Naive thymus-derived CD4-positive, alpha-beta T cell (primary cell): Measurements from ENCODE around the gene MKX. TPM values are rescaled to one million over a fixed set of nuclear protein-coding genes. Genes with fewer than 3 reads are reported as not detected.

Experiments
- ATAC-seq: fragments of 150-1000 bp; cut with Tn5 transposase; 2 replicates; pipeline ENCODE4 v1.10.0; 2021; ENCODE audit warnings: mild to moderate bottlenecking, moderate library complexity
- CTCF ChIA-PET: fragments of 350-600 bp; sonication (Branson Sonifier 250); formaldehyde crosslinking; loops from one replicate; lab custom pipeline; 2021; ENCODE audit warnings: antibody characterized with exemption; lab: Charles Lee
- POLR2A ChIA-PET: fragments of 350-600 bp; sonication (Branson Sonifier 250); formaldehyde crosslinking; loops from one replicate; lab custom pipeline; 2021; ENCODE audit warnings: antibody characterized with exemption, inconsistent platforms; lab: Charles Lee
- DNase-seq, 9 donors: peaks; one replicate each; pipeline versions ENCODE4 v3.0.0 to v3.0.0-alpha.2; 2020 to 2022; ENCODE audit warnings: mixed read lengths in 1 of 9
- H3K27ac ChIP-seq: one replicate; pipeline ENCODE4 v1.7.0; 2013; ENCODE audit warnings: mild to moderate bottlenecking, low read depth, low read length, moderate library complexity
- H3K27me3 ChIP-seq, 2 donors: one replicate each; pipeline ENCODE4 v1.7.0; 2013; ENCODE audit warnings: low read length in 2 of 2, mild to moderate bottlenecking in 2 of 2, moderate library complexity in 2 of 2; ENCODE audit not compliant: control insufficient read depth in 2 of 2, insufficient read depth in 2 of 2
- H3K36me3 ChIP-seq, 3 experiments: 1 replicate in 2 of 3; 2 replicates in 1 of 3; pipeline ENCODE4 v1.7.0; 2013; ENCODE audit warnings: low read length in 3 of 3, mild to moderate bottlenecking in 3 of 3, moderate library complexity in 1 of 3; ENCODE audit not compliant: insufficient read depth in 3 of 3, control insufficient read depth in 2 of 3
- H3K4me1 ChIP-seq, 2 donors: one replicate each; pipeline ENCODE4 v1.7.0; 2013; ENCODE audit warnings: low read length in 2 of 2, mild to moderate bottlenecking in 2 of 2, moderate library complexity in 1 of 2; ENCODE audit not compliant: control insufficient read depth in 2 of 2, insufficient read depth in 2 of 2
- H3K4me3 ChIP-seq: 2 replicates; pipeline ENCODE4 v1.7.0; 2013; ENCODE audit warnings: mild to moderate bottlenecking, low read length
- H3K9me3 ChIP-seq, 3 experiments: 1 replicate in 2 of 3; 2 replicates in 1 of 3; pipeline ENCODE4 v1.7.0; 2013; ENCODE audit warnings: low read length in 3 of 3; ENCODE audit not compliant: control insufficient read depth in 2 of 3
- H3K27ac Mint-ChIP-seq, 9 donors: one replicate each; pipeline ENCODE4 v1.8.0; 2020 to 2022; ENCODE audit warnings: mixed read lengths in 9 of 9, mild to moderate bottlenecking in 8 of 9, moderate library complexity in 5 of 9, inconsistent platforms in 2 of 9
- H3K27me3 Mint-ChIP-seq, 5 donors: one replicate each; pipeline ENCODE4 v1.8.0; 2021 to 2022; ENCODE audit warnings: mixed read lengths in 5 of 5, mild to moderate bottlenecking in 1 of 5
- H3K36me3 Mint-ChIP-seq, 5 donors: one replicate each; pipeline ENCODE4 v1.8.0; 2020 to 2022; ENCODE audit warnings: mixed read lengths in 5 of 5, mild to moderate bottlenecking in 3 of 5, inconsistent platforms in 1 of 5
- H3K4me1 Mint-ChIP-seq, 7 donors: one replicate each; pipeline ENCODE4 v1.8.0; 2020 to 2022; ENCODE audit warnings: mixed read lengths in 7 of 7, mild to moderate bottlenecking in 3 of 7, inconsistent platforms in 1 of 7
- H3K4me3 Mint-ChIP-seq, 10 donors: one replicate each; pipeline ENCODE4 v1.8.0; 2020 to 2022; ENCODE audit warnings: mild to moderate bottlenecking in 10 of 10, mixed read lengths in 10 of 10, moderate library complexity in 6 of 10, inconsistent platforms in 2 of 10
- H3K9me3 Mint-ChIP-seq, 11 donors: one replicate each; pipeline ENCODE4 v1.8.0; 2020 to 2022; ENCODE audit warnings: mixed read lengths in 11 of 11, mild to moderate bottlenecking in 4 of 11, inconsistent platforms in 1 of 11, moderate library complexity in 1 of 11
- intact Hi-C, 2 donors: fragments of 100-400 bp; cut with micrococcal nuclease; formaldehyde crosslinking; loops; one replicate each; pipeline ENCODE4 v1.15.1; 2023
- polyA plus RNA-seq, 2 donors: library from polyadenylated mRNA; unstranded; fragments of 300-500 nt; fragmentation: Illumina TruSeq; gene quantifications; one replicate each; pipeline ENCODE4 v1.2.3, GENCODE V29; 2021
- total RNA-seq, 6 experiments: library from RNA in 5 of 6; stranded (reverse) in 5 of 6; gene quantifications; 1 replicate in 5 of 6; 2 replicates in 1 of 6; pipeline ENCODE4 v1.2.3 and lab custom pipeline; 2021 to 2026

Gene MKX
- total and polyA plus RNA-seq, 7 experiments from 2014 or later: not detected

GRCh38 chr10:27635290-27635689 is 110.3 kb downstream of the MKX start:
- H3K4me3 ChIP-seq: no peak overlapping the region
- peaks cover 0 to 5% (median 0%) of the 10 kb centered on the region in 11 donors for H3K9me3 Mint-ChIP-seq
- no peaks in the 10 kb centered on the region for H3K27me3 ChIP-seq
- ATAC-seq (no peak), DNase-seq (no peak)
- H3K36me3 Mint-ChIP-seq: peaks cover 0 to 4% (median 0%) of the 10 kb centered on the region in 5 donors
- intact Hi-C loops: no loop called here
- no peak overlapping the region for H3K4me3 Mint-ChIP-seq
- CTCF ChIA-PET: no interaction called here
- H3K27ac Mint-ChIP-seq: no peak overlapping the region
- H3K36me3 ChIP-seq: no peaks in the 10 kb centered on the region
- H3K27ac ChIP-seq: no peak overlapping the region
- H3K4me1 Mint-ChIP-seq: no peaks in the 10 kb centered on the region
- no peaks in the 10 kb centered on the region for H3K9me3 ChIP-seq
- POLR2A ChIA-PET: no interaction called here
- no peaks in the 10 kb centered on the region for H3K4me1 ChIP-seq
- peaks cover 0 to 6% (median 0%) of the 10 kb centered on the region in 5 donors for H3K27me3 Mint-ChIP-seq

- Histone ChIP-seq H3K4me3 (no peak overlapping the region), H3K4me1 (no peaks in the 10 kb centered on the region), H3K27me3 (no peaks in the 10 kb centered on the region), H3K36me3 (no peaks in the 10 kb centered on the region), H3K9me3 (no peaks in the 10 kb centered on the region), H3K27ac (no peak overlapping the region)
- ChIA-PET CTCF (no interaction called here), POLR2A (no interaction called here)
- no peak for ATAC-seq
- Mint-ChIP-seq H3K4me1 (peaks cover 0 to 2% (median 0%) of the 10 kb centered on the region in 7 donors), H3K36me3 (no peaks in the 10 kb centered on the region), H3K27ac (no peak overlapping the region), H3K9me3 (peaks cover 0 to 4% (median 0%) of the 10 kb centered on the region in 11 donors), H3K4me3 (no peak overlapping the region), H3K27me3 (peaks cover 18 to 35% (median 23%) of the 10 kb centered on the region in 5 donors)
- DNase-seq: no peak
- intact Hi-C loops: no loop called here
These were observed 117.0 kb downstream of the MKX start for GRCh38 chr10:27628621-27629020.

GRCh38 chr10:27626890-27627289 is 118.7 kb downstream of the MKX start:
- H3K4me3 ChIP-seq: no peak overlapping the region
- Mint-ChIP-seq H3K36me3 (no peaks in the 10 kb centered on the region), H3K9me3 (no peaks in the 10 kb centered on the region), H3K27me3 (peaks cover 20 to 36% (median 25%) of the 10 kb centered on the region in 5 donors), H3K27ac (no peak overlapping the region), H3K4me3 (no peak overlapping the region), H3K4me1 (peaks cover 0 to 2% (median 0%) of the 10 kb centered on the region in 7 donors)
- CTCF ChIA-PET: no interaction called here
- H3K27me3 ChIP-seq: no peaks in the 10 kb centered on the region
- no peaks in the 10 kb centered on the region for H3K36me3 ChIP-seq
- H3K4me1 ChIP-seq: no peaks in the 10 kb centered on the region
- DNase-seq (no peak), ATAC-seq (no peak)
- H3K9me3 ChIP-seq: no peaks in the 10 kb centered on the region
- POLR2A ChIA-PET: no interaction called here
- intact Hi-C loops: no loop called here
- H3K27ac ChIP-seq: no peak overlapping the region

DNA sequence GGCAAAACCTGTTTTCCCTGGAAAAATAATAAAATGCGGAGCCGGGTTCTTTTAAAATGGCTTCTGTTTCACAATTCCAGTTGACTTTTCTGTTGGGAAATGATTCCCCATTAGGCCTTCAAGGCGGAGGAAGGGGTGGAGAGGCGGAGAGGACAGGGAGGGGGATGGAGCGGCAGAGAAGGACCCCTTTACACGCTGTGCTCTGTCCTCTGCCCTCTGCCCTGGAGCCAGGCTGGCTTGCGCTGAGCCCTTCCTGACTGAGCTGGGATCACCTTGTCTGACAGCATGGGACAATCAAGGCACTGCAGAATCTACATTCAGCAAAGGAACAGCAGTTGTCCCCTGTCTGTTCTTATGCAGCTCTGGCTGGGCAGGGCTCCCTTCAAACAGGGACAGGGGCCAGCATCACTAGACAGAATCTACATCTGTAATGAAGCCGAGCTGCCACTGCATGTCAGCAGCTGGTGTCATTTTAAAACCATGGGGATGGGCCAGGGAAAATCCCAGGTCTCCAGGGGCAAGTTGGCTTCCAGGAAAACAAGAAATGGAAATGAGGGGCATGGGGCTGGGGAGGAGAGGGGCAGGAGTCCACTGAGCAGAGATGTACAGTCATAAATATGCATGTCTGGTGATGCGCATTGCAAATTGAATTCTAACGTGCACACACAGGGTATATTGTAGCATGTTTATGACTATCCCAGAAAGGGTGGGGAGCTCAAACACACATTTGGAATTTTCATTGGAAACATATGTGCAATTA is 120.0 kb downstream of the MKX start:
- H3K4me3 Mint-ChIP-seq: no peak overlapping the region
- CTCF ChIA-PET: interaction anchor here (0.6 kb wide), 1 partner anchor 140 kb away, joined by 4 read pairs; no protein-coding TSS in a partner anchor
- H3K9me3 Mint-ChIP-seq: no peaks in the 10 kb centered on the region
- intact Hi-C loops: no loop called here
- H3K4me1 Mint-ChIP-seq: peaks cover 0 to 2% (median 0%) of the 10 kb centered on the region in 7 donors
- Histone ChIP-seq H3K27ac (no peak overlapping the region), H3K27me3 (no peaks in the 10 kb centered on the region), H3K4me3 (no peak overlapping the region), H3K4me1 (no peaks in the 10 kb centered on the region), H3K36me3 (no peaks in the 10 kb centered on the region), H3K9me3 (no peaks in the 10 kb centered on the region)
- no peak for DNase-seq
- no peaks in the 10 kb centered on the region for H3K36me3 Mint-ChIP-seq
- ATAC-seq: no peak
- H3K27me3 Mint-ChIP-seq: peaks cover 22 to 36% (median 25%) of the 10 kb centered on the region in 5 donors
- POLR2A ChIA-PET: no interaction called here
- H3K27ac Mint-ChIP-seq: no peak overlapping the region

- no peaks in the 10 kb centered on the region for H3K27me3 ChIP-seq
- H3K4me3 Mint-ChIP-seq: no peak overlapping the region
- H3K4me1 Mint-ChIP-seq: peaks cover 0 to 2% (median 0%) of the 10 kb centered on the region in 7 donors
- CTCF ChIA-PET: no interaction called here
- intact Hi-C loops: no loop called here
- H3K36me3 Mint-ChIP-seq: no peaks in the 10 kb centered on the region
- no peak overlapping the region for H3K27ac ChIP-seq
- H3K9me3 Mint-ChIP-seq: no peaks in the 10 kb centered on the region
- no peak for DNase-seq
- POLR2A ChIA-PET: no interaction called here
- peaks cover 22 to 36% (median 25%) of the 10 kb centered on the region in 5 donors for H3K27me3 Mint-ChIP-seq
- no peaks in the 10 kb centered on the region for H3K9me3 ChIP-seq
- H3K27ac Mint-ChIP-seq: no peak overlapping the region
- no peaks in the 10 kb centered on the region for H3K4me1 ChIP-seq
- H3K36me3 ChIP-seq: no peaks in the 10 kb centered on the region
- no peak overlapping the region for H3K4me3 ChIP-seq
- ATAC-seq: no peak
These were observed 120.7 kb downstream of the MKX start for GRCh38 chr10:27624941-27625340.

Other genes starting within 250 kb of the MKX start
- gene RAB18, start 241.5 kb downstream of the MKX start, total RNA-seq: 10 to 100 TPM; 69.1 to 96.1 (median 73.6) TPM
- gene RAB18, start 241.5 kb downstream of the MKX start, polyA plus RNA-seq: 10 to 100 TPM; 54.0 to 78.1 TPM